HG02798 (cell line): Measurements from ENCODE around the gene MLLT3.

Source experiments
- ATAC-seq: cut with Tn5 transposase; IDR thresholded peaks from one replicate; pipeline ENCODE4 v1.9.1; 2021; ENCODE audit warnings: mild to moderate bottlenecking; ENCODE audit not compliant: unreplicated experiment, poor library complexity

MLLT3 gene

DNA sequence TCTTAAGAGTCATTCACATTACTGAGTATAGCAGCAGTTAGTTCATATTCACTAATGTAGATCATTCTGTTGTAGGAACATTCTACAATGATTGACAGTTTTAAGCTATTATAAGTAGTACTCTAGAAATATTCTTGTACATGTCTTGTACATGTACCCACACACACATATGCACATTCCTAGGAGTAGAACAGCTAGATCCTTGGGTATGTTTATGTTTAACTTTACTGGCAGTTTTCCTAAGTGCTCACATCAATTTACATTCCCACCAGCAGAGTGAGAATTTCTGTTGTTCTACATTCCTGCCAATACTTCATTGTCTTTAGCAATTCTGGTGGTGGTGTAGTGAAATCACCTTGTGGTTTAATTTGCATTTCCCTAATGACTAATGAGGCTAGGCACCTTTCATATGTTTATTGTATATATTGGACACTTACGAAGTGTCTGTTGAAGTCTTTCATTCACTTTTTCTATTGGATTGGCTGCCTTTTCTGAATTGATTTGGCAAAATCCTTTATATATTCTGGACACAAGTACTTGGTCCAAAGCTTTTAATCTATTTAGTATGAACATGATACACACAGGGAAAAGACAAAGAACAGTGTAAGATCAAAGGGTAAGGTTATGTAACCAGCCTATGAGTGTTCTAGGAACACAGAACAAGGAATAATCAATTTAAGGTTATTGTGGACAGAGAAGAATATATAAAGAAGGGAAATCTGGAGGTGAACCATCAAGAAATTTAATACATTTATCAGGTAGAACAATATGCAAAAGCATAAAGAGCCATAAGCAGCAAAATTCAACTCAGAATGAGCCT, 95.6 kb downstream of the MLLT3 start:
- peak; percentile 87 for ATAC-seq

GRCh38 chr9:20524776-20525175, 97.5 kb downstream of the MLLT3 start:
- ATAC-seq: no peak

GRCh38 chr9:20518737-20519136, 103.6 kb downstream of the MLLT3 start:
- no peak for ATAC-seq

DNA sequence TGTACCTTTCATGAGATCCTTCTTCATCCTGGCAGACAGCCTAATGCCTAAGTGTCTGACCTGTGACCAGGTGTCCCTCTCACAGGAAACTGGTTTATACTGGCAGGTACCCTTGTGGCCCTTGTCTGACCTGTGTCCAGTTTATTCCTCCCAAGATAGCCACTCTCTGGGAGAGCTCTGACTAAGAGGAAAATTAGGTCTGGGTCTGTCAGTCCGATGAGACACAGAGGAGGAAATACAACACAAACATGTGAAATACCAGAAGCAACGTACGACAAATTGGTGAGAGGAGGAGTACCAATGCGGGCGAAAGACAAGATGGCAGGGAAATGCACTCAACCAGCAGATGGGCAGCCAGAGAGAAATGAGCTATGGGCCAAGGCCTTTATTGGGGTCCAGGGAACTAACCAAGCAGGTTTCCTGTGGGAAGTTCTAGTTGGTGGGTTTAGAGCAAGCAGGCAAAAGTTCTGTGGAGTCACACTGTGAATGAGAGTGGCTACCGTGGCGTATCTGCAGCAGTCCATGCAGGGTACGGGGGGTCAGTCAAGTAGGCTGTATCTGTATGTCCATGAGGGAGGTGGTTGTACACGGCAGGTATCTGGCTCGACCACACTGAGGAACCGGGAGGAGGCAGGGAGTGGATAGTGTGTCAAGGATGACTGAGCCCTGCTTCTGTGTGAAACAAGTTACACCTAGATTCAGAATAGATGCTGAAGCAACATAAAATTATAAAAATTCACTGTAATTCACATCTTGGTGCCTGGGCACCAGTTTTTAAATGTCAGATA, 109.0 kb downstream of the MLLT3 start:
- ATAC-seq: no peak

DNA sequence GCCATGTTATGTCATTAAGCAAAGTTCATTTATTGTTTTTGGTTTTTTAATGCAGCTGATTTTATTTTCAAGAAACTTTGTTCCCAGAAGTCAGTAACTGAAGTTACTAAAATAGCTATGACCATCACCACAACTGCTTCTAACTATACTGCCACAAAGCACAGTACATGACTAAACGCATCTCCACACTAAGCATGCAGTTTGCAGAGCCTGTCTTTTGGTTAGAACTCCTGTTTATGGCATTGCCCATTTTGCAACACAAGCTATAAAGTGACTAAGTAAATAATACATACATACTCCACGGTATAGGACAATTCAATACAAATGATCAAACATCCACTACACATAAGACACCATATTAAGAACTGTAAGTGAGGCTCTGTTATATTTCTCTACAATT, 109.7 kb downstream of the MLLT3 start:
- no peak for ATAC-seq

- ATAC-seq: no peak
Measured at GRCh38 chr9:20512106-20512505, 110.2 kb downstream of the MLLT3 start.

DNA sequence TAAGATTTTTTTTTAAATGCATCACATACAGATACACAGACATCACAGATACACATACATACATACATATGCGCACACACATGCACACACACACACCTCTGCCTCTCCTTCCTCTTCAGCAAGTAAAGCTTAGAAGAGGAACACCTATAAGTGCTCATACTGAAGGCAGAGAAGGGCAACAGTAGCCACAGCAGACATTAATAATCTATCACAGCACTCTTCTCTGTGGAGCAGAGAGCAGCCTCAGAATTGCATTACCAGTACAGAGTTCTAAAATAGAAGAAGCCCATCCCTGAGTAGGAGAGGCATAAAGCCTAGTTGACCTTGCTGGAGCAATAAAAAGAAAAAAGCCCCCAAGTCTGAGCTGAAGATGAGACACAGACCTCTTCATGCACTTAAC, 110.6 kb downstream of the MLLT3 start:
- no peak for ATAC-seq

GRCh38 chr9:20509466-20509865, 112.8 kb downstream of the MLLT3 start:
- no peak for ATAC-seq

DNA sequence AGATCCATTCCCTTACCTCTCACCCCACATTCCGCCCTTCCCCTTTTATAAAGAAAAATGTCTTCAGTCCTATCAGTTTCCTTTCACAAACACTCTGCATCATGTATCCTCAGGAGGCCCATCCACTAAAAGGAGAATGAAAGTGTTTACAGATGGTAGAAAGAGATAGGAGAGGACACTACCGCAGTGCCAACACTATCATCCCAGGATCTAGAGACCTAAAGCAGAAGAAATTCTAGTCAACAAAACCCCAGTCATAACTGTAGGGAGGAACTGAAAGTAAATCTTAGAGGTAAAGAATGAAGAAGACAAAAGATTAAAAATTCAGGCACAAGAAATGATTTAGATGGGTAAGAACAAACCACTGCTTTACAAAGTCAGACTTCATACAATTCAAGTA, 114.1 kb downstream of the MLLT3 start:
- ATAC-seq: peak; percentile 79

DNA sequence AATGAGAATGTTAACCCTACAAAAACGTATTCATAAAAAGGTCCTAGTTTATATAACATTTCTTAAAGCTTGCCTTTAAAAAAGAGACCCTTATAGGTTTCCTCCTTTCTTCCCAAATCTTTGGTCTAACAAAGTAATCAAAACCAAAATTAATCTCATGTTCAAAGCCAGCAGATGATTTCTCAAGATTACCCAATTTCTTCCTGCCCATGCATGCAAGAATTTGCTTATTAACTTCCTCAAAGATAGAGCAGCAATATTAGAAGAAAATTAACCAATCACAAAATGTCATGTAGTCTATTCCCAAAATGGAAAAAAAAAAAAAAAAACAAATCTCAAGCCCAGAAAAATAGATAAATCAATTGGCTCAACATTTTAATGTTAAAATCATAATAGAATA, 114.9 kb downstream of the MLLT3 start:
- no peak for ATAC-seq

- ATAC-seq: no peak
Measured at GRCh38 chr9:20506099-20506900, 116.0 kb downstream of the MLLT3 start.

- ATAC-seq: no peak
Measured at GRCh38 chr9:20505574-20505973, 116.7 kb downstream of the MLLT3 start.

DNA sequence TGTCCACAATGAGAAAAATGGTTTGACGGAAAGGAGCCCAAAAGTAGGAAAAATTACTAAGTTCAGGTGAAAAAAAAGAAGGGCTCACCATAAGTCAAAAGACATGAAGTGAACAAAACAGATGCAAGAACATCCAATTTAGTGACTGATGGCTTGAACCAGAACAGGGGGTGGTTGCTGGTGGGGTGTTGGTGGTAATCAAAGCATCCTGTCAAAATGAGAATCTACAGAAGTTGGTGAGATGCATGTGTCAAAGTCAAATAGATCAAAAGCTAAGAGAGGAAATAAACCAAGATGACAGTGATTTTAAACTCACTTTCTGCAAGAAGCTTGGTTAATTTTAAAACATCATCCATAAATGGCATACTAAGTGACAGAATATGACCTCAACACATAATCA, 117.4 kb downstream of the MLLT3 start:
- no peak for ATAC-seq

DNA sequence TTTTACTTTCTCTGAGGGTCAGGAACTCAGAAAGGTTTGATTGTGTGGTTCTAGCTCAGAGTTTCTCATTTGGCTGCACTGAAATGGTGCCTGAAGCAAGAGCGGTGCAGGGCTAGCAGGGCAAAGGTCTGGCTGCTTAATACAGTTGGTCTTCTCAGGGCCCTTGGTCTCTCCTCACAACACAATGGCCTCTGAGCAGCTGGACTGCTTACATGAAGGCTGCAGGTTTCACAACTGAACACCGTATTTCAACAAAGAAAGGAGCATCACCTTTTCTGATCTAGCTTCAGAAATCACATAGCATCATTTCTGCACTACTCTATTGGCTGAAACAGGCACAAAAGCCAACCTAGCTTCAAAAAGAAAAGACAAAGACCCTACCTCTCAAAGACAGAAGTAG, 122.2 kb downstream of the MLLT3 start:
- ATAC-seq: no peak

DNA sequence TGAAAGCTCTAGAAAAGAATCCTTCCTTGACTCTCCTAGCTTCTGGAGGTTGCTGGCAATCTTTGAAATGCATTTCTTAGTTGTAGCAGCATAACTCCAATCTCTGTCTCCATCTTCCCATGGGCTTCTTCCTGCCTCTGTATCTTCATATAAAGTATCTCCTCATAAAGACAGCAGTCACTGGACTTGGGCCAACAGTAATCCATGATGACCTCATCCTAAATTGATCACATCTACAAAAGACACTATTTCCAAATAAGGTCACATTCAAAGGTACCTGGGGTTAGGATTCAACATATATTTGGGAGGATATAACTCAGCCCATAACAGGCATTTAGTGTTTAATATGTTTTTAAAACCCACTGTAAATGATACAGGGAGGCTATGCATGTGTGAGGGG, 123.3 kb downstream of the MLLT3 start:
- no peak for ATAC-seq

GRCh38 chr9:20496328-20496727, 126.0 kb downstream of the MLLT3 start:
- ATAC-seq: no peak

GRCh38 chr9:20495098-20495497, 127.2 kb downstream of the MLLT3 start:
- no peak for ATAC-seq

GRCh38 chr9:20494035-20494434, 128.3 kb downstream of the MLLT3 start:
- ATAC-seq: no peak

- ATAC-seq: no peak
Measured at GRCh38 chr9:20492772-20493171, 129.5 kb downstream of the MLLT3 start.

GRCh38 chr9:20491612-20492011, 130.7 kb downstream of the MLLT3 start:
- no peak for ATAC-seq
